ENCODE measurements around the gene DYRK1A.

DYRK1A gene

GRCh38 chr21:37415939-37416338 is 49.4 kb downstream of the DYRK1A start:
- H2AK5ac ChIP-seq (ENCODE audit: low read depth, low read length): no peak overlapping the region
- no peaks in the 10 kb centered on the region for H3K27me3 ChIP-seq (ENCODE audit: control insufficient read depth in 3 of 3, insufficient read depth in 3 of 3, low read depth in 1 of 3, low read length in 3 of 3)
- no peak overlapping the region for H3K18ac ChIP-seq (ENCODE audit: low read length)
- no peak overlapping the region for H3K27ac ChIP-seq (replicated peaks; ENCODE audit: low read length)
- H3K36me3 ChIP-seq (replicated peaks in 1 of 2; ENCODE audit: control insufficient read depth in 2 of 2, insufficient read depth in 2 of 2, low read length in 2 of 2): peaks cover 0 to 19% of the 10 kb centered on the region in 2 donors
- H4K8ac ChIP-seq (ENCODE audit: low read depth, low read length): no peak overlapping the region
- H2AFZ ChIP-seq (ENCODE audit: low read length): no peak overlapping the region
- no peak overlapping the region for H3K14ac ChIP-seq (ENCODE audit: low read length)
- H3K23ac ChIP-seq (ENCODE audit: low read depth, low read length, poor library complexity): no peak overlapping the region
- no peak for DNase-seq (ENCODE audit: low spot score)
- WGBS, 2 donors (ENCODE audit: extremely low coverage in 2 of 2, insufficient read length in 2 of 2, insufficient replicate concordance in 1 of 2): no CpG with 5 or more reads among the region's 2 CpGs
- no peak overlapping the region for H2BK120ac ChIP-seq (ENCODE audit: low read depth, low read length)
- no peak overlapping the region for H2BK12ac ChIP-seq (ENCODE audit: low read length)
- peaks cover 0 to 5% of the 10 kb centered on the region in 2 donors for H3K4me1 ChIP-seq (ENCODE audit: control insufficient read depth in 2 of 2, insufficient read depth in 1 of 2, low read depth in 1 of 2, low read length in 2 of 2)
- no peaks in the 10 kb centered on the region for H3K9me3 ChIP-seq (replicated peaks in 1 of 2; ENCODE audit: control insufficient read depth in 2 of 2, insufficient read depth in 1 of 2, low read depth in 1 of 2, low read length in 2 of 2)
- no peak overlapping the region for H2BK15ac ChIP-seq (ENCODE audit: low read length)
- no peak overlapping the region for H3K4me3 ChIP-seq (ENCODE audit: low read length in 2 of 2)
- H3K9ac ChIP-seq (ENCODE audit: low read depth, low read length, poor library complexity): no peak overlapping the region
- no peak overlapping the region for H3K4me2 ChIP-seq (ENCODE audit: insufficient read depth, low read length, poor library complexity, severe bottlenecking)
- no peaks in the 10 kb centered on the region for H3K79me1 ChIP-seq (ENCODE audit: low read depth, low read length)
- H2BK5ac ChIP-seq (ENCODE audit: low read length): no peak overlapping the region
- H4K91ac ChIP-seq (ENCODE audit: low read depth, low read length, poor library complexity): no peak overlapping the region
- H3K4ac ChIP-seq (ENCODE audit: low read length): no peak overlapping the region

GRCh38 chr21:37416914-37417313 is 50.3 kb downstream of the DYRK1A start:
- Histone ChIP-seq H2AK5ac (ENCODE audit: low read depth, low read length) (no peak overlapping the region), H3K4ac (ENCODE audit: low read length) (no peak overlapping the region), H3K18ac (ENCODE audit: low read length) (no peak overlapping the region), H3K36me3 (replicated peaks in 1 of 2; ENCODE audit: control insufficient read depth in 2 of 2, insufficient read depth in 2 of 2, low read length in 2 of 2) (peaks cover 2 to 28% of the 10 kb centered on the region in 2 donors), H3K23ac (ENCODE audit: low read depth, low read length, poor library complexity) (no peak overlapping the region), H2BK120ac (ENCODE audit: low read depth, low read length) (no peak overlapping the region), H2AFZ (ENCODE audit: low read length) (no peak overlapping the region), H3K79me1 (ENCODE audit: low read depth, low read length) (peaks cover 1% of the 10 kb centered on the region), H3K9me3 (replicated peaks in 1 of 2; ENCODE audit: control insufficient read depth in 2 of 2, insufficient read depth in 1 of 2, low read depth in 1 of 2, low read length in 2 of 2) (no peaks in the 10 kb centered on the region), H3K9ac (ENCODE audit: low read depth, low read length, poor library complexity) (no peak overlapping the region), H3K27me3 (ENCODE audit: control insufficient read depth in 3 of 3, insufficient read depth in 3 of 3, low read depth in 1 of 3, low read length in 3 of 3) (no peaks in the 10 kb centered on the region), H3K4me2 (ENCODE audit: insufficient read depth, low read length, poor library complexity, severe bottlenecking) (no peak overlapping the region), H2BK12ac (ENCODE audit: low read length) (no peak overlapping the region), H2BK15ac (ENCODE audit: low read length) (no peak overlapping the region), H3K27ac (replicated peaks; ENCODE audit: low read length) (no peak overlapping the region), H2BK5ac (ENCODE audit: low read length) (no peak overlapping the region), H4K8ac (ENCODE audit: low read depth, low read length) (no peak overlapping the region), H3K14ac (ENCODE audit: low read length) (no peak overlapping the region), H3K4me3 (ENCODE audit: low read length in 2 of 2) (no peak overlapping the region), H3K4me1 (ENCODE audit: control insufficient read depth in 2 of 2, insufficient read depth in 1 of 2, low read depth in 1 of 2, low read length in 2 of 2) (peaks cover 0 to 5% of the 10 kb centered on the region in 2 donors), H4K91ac (ENCODE audit: low read depth, low read length, poor library complexity) (no peak overlapping the region)
- DNase-seq (ENCODE audit: low spot score): no peak
- no CpG with 5 or more reads among the region's 2 CpGs for WGBS, 2 donors (ENCODE audit: extremely low coverage in 2 of 2, insufficient read length in 2 of 2, insufficient replicate concordance in 1 of 2)

GRCh38 chr21:37419228-37419906 is 52.8 kb downstream of the DYRK1A start:
- Histone ChIP-seq H2AK5ac (ENCODE audit: low read depth, low read length) (no peak overlapping the region), H2BK120ac (ENCODE audit: low read depth, low read length) (no peak overlapping the region), H2BK12ac (ENCODE audit: low read length) (no peak overlapping the region), H3K9me3 (replicated peaks in 1 of 2; ENCODE audit: control insufficient read depth in 2 of 2, insufficient read depth in 1 of 2, low read depth in 1 of 2, low read length in 2 of 2) (no peaks in the 10 kb centered on the region), H3K14ac (ENCODE audit: low read length) (no peak overlapping the region), H3K9ac (ENCODE audit: low read depth, low read length, poor library complexity) (no peak overlapping the region), H2BK5ac (ENCODE audit: low read length) (no peak overlapping the region), H3K4me1 (ENCODE audit: control insufficient read depth in 2 of 2, insufficient read depth in 1 of 2, low read depth in 1 of 2, low read length in 2 of 2) (peaks cover 0 to 2% of the 10 kb centered on the region in 2 donors), H4K91ac (ENCODE audit: low read depth, low read length, poor library complexity) (no peak overlapping the region), H3K27me3 (ENCODE audit: control insufficient read depth in 3 of 3, insufficient read depth in 3 of 3, low read depth in 1 of 3, low read length in 3 of 3) (no peaks in the 10 kb centered on the region), H3K36me3 (replicated peaks in 1 of 2; ENCODE audit: control insufficient read depth in 2 of 2, insufficient read depth in 2 of 2, low read length in 2 of 2) (peaks cover 5 to 53% of the 10 kb centered on the region in 2 donors), H2AFZ (ENCODE audit: low read length) (no peak overlapping the region), H3K18ac (ENCODE audit: low read length) (no peak overlapping the region), H3K23ac (ENCODE audit: low read depth, low read length, poor library complexity) (no peak overlapping the region), H2BK15ac (ENCODE audit: low read length) (no peak overlapping the region), H4K8ac (ENCODE audit: low read depth, low read length) (no peak overlapping the region), H3K4ac (ENCODE audit: low read length) (no peak overlapping the region), H3K79me1 (ENCODE audit: low read depth, low read length) (peaks cover 5% of the 10 kb centered on the region), H3K4me3 (ENCODE audit: low read length in 2 of 2) (no peak overlapping the region), H3K4me2 (ENCODE audit: insufficient read depth, low read length, poor library complexity, severe bottlenecking) (no peak overlapping the region), H3K27ac (replicated peaks; ENCODE audit: low read length) (no peak overlapping the region)
- no CpG with 5 or more reads among the region's 3 CpGs for WGBS, 2 donors (ENCODE audit: extremely low coverage in 2 of 2, insufficient read length in 2 of 2, insufficient replicate concordance in 1 of 2)
- DNase-seq (ENCODE audit: low spot score): no peak

- Histone ChIP-seq H2AFZ (ENCODE audit: low read length) (no peak overlapping the region), H4K91ac (ENCODE audit: low read depth, low read length, poor library complexity) (no peak overlapping the region), H3K27ac (replicated peaks; ENCODE audit: low read length) (no peak overlapping the region), H3K9me3 (replicated peaks in 1 of 2; ENCODE audit: control insufficient read depth in 2 of 2, insufficient read depth in 1 of 2, low read depth in 1 of 2, low read length in 2 of 2) (peaks cover 2 to 11% of the 10 kb centered on the region in 2 donors), H4K8ac (ENCODE audit: low read depth, low read length) (no peak overlapping the region), H3K23ac (ENCODE audit: low read depth, low read length, poor library complexity) (no peak overlapping the region), H2AK5ac (ENCODE audit: low read depth, low read length) (no peak overlapping the region), H2BK15ac (ENCODE audit: low read length) (no peak overlapping the region), H3K36me3 (replicated peaks in 1 of 2; ENCODE audit: control insufficient read depth in 2 of 2, insufficient read depth in 2 of 2, low read length in 2 of 2) (peaks cover 11 to 63% of the 10 kb centered on the region in 2 donors), H3K18ac (ENCODE audit: low read length) (no peak overlapping the region), H2BK12ac (ENCODE audit: low read length) (no peak overlapping the region), H3K4me1 (ENCODE audit: control insufficient read depth in 2 of 2, insufficient read depth in 1 of 2, low read depth in 1 of 2, low read length in 2 of 2) (no peaks in the 10 kb centered on the region), H2BK120ac (ENCODE audit: low read depth, low read length) (no peak overlapping the region), H3K4me3 (ENCODE audit: low read length in 2 of 2) (no peak overlapping the region), H2BK5ac (ENCODE audit: low read length) (no peak overlapping the region), H3K4ac (ENCODE audit: low read length) (no peak overlapping the region), H3K4me2 (ENCODE audit: insufficient read depth, low read length, poor library complexity, severe bottlenecking) (no peak overlapping the region), H3K14ac (ENCODE audit: low read length) (no peak overlapping the region), H3K27me3 (ENCODE audit: control insufficient read depth in 3 of 3, insufficient read depth in 3 of 3, low read depth in 1 of 3, low read length in 3 of 3) (no peaks in the 10 kb centered on the region), H3K79me1 (ENCODE audit: low read depth, low read length) (peaks cover 6% of the 10 kb centered on the region), H3K9ac (ENCODE audit: low read depth, low read length, poor library complexity) (no peak overlapping the region)
- DNase-seq (ENCODE audit: low spot score): no peak
- 100% methylated on average over 2 of the region's 8 CpGs; no CpG with 5 or more reads in 1 of the 2 donors for WGBS, 2 donors (ENCODE audit: extremely low coverage in 2 of 2, insufficient read length in 2 of 2, insufficient replicate concordance in 1 of 2)
These were observed 54.7 kb downstream of the DYRK1A start for GRCh38 chr21:37421306-37421705.

Measured in neuronal stem cell (in vitro differentiated cells).